ENCODE results near the gene EIF3K.

Gene EIF3K

DNA sequence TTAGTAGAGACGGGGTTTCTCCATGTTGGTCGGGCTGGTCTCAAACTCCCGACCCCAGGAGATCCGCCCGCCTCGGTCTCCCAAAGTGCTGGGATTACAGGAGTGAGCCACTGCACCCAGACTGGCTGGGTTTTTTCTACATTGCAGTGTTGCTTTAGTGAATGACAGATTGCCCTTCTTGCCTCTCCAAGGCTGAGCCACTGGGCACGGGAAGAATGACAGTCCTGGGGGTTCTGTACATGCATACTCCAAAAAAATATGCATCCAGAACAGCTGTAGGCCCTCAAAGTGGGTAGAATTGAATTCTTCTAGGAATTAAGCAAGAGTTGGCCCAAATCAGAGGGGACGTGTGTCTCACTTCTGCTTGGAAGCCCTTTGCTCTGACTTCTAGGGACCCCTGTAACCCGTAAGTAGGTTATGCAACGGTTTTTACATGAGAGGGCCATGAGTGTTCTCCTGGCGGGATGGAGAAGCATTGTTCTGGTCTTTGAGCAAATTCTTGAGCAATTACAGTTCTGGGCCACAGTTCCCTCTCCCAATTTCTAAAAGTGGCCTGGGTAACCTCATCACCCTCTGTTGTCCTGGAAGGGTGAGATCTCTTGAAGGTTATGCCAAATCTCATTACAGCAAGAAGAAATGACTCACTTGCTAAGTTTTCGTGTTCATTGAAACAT lies 32.1 kb downstream of the EIF3K start:
- TF ChIP-seq CTCF (IDR thresholded peaks at IDR 0.05; ENCODE audit: insufficient read depth, low read depth, low read length, missing control alignments), result no peak
- DNase-seq (ENCODE audit: low read depth), result peak; percentile 62
- peak overlapping the region; percentile 100 for H3K4me3 ChIP-seq (ENCODE audit: low read length)

- peak; percentile 59 for DNase-seq (ENCODE audit: low read depth)
- H3K4me3 ChIP-seq (ENCODE audit: low read length), result no peak overlapping the region
- TF ChIP-seq CTCF (IDR thresholded peaks at IDR 0.05; ENCODE audit: insufficient read depth, low read depth, low read length, missing control alignments), result no peak
Measured at GRCh38 chr19:38653028-38653571, 34.1 kb downstream of the EIF3K start.

DNA sequence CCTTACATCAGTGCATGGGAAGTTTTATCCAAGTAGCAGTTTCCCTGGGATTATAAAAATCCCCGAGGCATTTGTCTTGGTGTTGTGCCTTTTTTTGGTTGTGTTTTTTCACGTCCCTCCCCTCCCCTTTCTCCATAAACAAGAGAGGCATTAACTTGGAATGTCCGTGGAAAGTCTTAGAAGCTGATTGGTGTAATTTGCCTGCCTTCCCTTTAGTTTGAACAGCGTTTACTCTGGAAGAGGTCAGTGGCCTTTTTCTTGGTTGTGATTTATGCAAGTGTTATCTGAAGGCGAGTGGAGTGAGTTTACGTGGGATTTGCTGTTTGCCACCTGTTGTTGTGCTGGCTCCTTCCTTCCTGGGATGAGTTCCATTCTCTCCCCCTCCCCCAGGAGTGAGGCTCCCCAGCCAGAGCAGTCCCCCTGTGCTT lies 35.7 kb downstream of the EIF3K start:
- DNase-seq (ENCODE audit: low read depth), result no peak
- no peak overlapping the region for H3K4me3 ChIP-seq (ENCODE audit: low read length)
- TF ChIP-seq CTCF (IDR thresholded peaks at IDR 0.05; ENCODE audit: insufficient read depth, low read depth, low read length, missing control alignments), result no peak

DNA sequence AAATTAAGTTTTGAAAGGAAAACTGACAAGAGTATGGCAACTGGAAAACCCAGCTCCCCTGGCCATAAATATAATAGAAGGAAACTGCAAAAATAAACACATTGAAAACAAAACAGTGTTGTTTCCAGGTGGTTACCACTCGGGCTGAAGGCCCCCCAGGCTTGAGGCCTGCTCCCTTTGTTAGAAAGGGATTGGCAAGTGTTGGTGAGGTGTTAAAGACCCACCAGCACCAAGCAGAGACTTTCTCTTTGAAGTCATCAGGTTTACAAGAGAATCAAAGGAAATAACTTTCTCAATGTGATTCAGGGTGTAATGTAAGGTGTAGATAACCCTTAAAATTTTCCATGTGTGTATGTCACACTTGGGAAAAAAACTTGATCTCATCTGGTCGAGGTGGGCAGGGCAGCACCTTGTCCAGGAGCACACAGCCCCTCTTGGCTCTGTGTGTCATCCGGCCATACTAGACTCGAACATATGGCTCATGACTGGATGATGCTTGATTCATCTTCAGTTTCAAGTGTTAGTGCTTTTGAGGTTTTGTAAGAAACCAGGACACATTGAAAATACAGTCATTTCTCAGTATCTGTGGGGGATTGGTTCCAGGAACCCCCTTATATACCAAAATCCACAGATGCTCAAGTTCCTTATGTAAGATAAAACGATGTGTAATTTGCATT lies 36.3 kb downstream of the EIF3K start:
- TF ChIP-seq CTCF (IDR thresholded peaks at IDR 0.05; ENCODE audit: insufficient read depth, low read depth, low read length, missing control alignments), result no peak
- DNase-seq (ENCODE audit: low read depth), result no peak
- H3K4me3 ChIP-seq (ENCODE audit: low read length), result no peak overlapping the region

DNA sequence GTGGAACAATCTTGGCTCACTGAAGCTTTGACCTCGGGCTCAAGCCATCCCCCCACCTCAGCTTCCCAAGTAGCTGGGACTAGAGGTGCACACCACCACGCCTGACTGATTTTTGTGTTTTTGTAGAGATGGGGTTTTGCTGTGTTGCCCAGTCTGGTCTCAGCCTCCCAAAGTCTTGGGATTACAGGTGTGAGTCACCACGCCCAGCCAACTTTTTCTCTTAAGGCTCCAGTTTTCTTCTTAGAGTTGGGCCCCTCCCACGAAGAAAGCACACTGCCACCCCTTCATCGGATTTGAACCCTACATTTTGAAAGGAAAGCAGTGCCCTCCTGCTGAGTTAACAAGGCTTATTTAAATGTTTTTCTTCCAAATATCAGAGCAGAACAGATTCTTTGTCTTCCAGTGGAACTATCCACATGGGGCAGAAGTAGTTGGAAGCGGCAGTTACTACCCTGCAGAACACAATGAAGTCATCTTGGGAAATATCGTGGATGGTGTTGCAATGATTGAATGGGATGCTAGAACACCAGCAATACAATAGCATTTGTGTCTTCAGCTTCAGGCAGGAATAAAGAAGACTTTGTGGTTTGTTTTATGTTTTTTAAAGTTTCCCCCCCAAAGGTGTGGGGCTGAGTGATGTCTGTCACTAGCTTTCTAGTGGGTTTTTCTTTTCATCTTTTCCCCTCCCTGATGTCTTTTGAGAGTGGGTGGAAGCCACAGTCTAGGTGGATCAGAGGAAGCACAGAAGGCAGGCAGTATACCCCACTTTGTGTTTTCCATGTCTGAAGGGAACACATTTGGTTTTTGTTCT lies 37.4 kb downstream of the EIF3K start:
- DNase-seq (ENCODE audit: low read depth), result peak; percentile 86
- H3K4me3 ChIP-seq (ENCODE audit: low read length), result no peak overlapping the region
- no peak for TF ChIP-seq CTCF (IDR thresholded peaks at IDR 0.05; ENCODE audit: insufficient read depth, low read depth, low read length, missing control alignments)

DNA sequence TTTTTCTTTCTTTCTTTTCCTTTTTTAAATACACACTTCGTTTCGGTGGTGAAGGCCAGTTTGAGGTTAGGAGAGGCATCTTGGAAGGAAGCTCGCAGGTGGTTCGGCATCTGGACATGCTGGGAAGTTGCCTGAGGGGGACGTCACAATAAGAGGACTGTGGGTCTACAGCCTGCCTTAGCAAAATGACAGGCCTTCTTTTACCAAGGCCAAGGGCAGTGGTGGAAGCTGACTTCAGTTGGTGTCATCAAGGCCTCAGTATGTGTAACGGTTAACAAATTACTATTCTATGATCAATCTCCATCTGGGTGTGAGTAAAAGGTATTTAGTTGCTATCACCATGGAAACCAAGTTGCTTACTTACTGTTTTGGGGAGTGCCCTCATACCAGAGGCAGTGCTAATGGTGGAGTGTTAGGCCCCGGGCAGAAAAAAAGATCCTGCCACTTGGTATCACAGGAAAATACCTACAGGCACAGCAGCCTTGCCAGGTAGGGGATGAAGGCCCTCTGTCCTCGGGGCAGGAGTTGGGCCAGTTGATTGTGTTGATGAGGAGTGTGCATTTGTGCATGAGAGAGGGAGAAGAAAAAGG lies 38.7 kb downstream of the EIF3K start:
- peak overlapping the region; percentile 14 for H3K4me3 ChIP-seq (ENCODE audit: low read length)
- TF ChIP-seq CTCF (IDR thresholded peaks at IDR 0.05; ENCODE audit: insufficient read depth, low read depth, low read length, missing control alignments), result no peak
- DNase-seq (ENCODE audit: low read depth), result peak; percentile 98
